ENCODE measurements around the gene ATP11A.
"Not testable (repeated sequence)": the region's sequence is repeated elsewhere in the genome, so short reads cannot be mapped to it uniquely, and the experiment has no call there.

ATP11A gene

GRCh38 chr13:112671359-112671758 is 18.5 kb upstream of the ATP11A start:
- DNase-seq, result no peak

GRCh38 chr13:112672651-112673284 is 17.1 kb upstream of the ATP11A start:
- no peak for DNase-seq

GRCh38 chr13:112674412-112675365 is 15.1 kb upstream of the ATP11A start:
- peak; percentile 19 for DNase-seq

- DNase-seq, result no peak
These were observed 14.5 kb upstream of the ATP11A start for GRCh38 chr13:112675366-112675756.

- DNase-seq, result not testable (repeated sequence)
These were observed 12.3 kb upstream of the ATP11A start for GRCh38 chr13:112677421-112677962.

- DNase-seq, result no peak
These were observed 10.5 kb upstream of the ATP11A start for GRCh38 chr13:112679381-112679780.

GRCh38 chr13:112679932-112680677 is 9.7 kb upstream of the ATP11A start:
- DNase-seq, result no peak

GRCh38 chr13:112680741-112681360 is 9.0 kb upstream of the ATP11A start:
- no peak for DNase-seq

GRCh38 chr13:112683581-112683980 is 6.3 kb upstream of the ATP11A start:
- no peak for DNase-seq

- no peak for DNase-seq
These were observed 5.6 kb upstream of the ATP11A start for GRCh38 chr13:112684071-112684845.

GRCh38 chr13:112685189-112685805 is 4.5 kb upstream of the ATP11A start:
- not testable (repeated sequence) for DNase-seq

GRCh38 chr13:112685896-112686295 is 3.9 kb upstream of the ATP11A start:
- no peak for DNase-seq

GRCh38 chr13:112686364-112686763 is 3.5 kb upstream of the ATP11A start:
- DNase-seq, result no peak

GRCh38 chr13:112686987-112687386 is 2.9 kb upstream of the ATP11A start:
- no peak for DNase-seq

- DNase-seq, result no peak
These were observed 1.8 kb upstream of the ATP11A start for GRCh38 chr13:112687836-112688559.

GRCh38 chr13:112688560-112689302 is 1.1 kb upstream of the ATP11A start:
- no peak for DNase-seq

- DNase-seq, result no peak
These were observed 568 bp downstream of the ATP11A start for GRCh38 chr13:112690283-112690929.

GRCh38 chr13:112692104-112692503 is 2.3 kb downstream of the ATP11A start:
- no peak for DNase-seq

GRCh38 chr13:112692586-112692985 is 2.7 kb downstream of the ATP11A start:
- no peak for DNase-seq
